ENCODE measurements around the gene BLTP3B.

Gene BLTP3B

GRCh38 chr12:100110276-100110675 is 32.4 kb downstream of the BLTP3B start:
- Histone ChIP-seq H3K36me3 (ENCODE audit: control insufficient read depth in 2 of 2, insufficient read depth in 2 of 2, low read length in 2 of 2) (no peaks in the 10 kb centered on the region), H3K4me3 (ENCODE audit: low read length in 2 of 2) (no peak overlapping the region), H3K9me3 (ENCODE audit: control insufficient read depth in 2 of 2, low read length in 2 of 2) (peaks cover 0 to 4% of the 10 kb centered on the region in 2 donors), H3K27me3 (ENCODE audit: control insufficient read depth in 1 of 2, insufficient read depth in 2 of 2, low read length in 2 of 2) (no peaks in the 10 kb centered on the region), H3K9ac (ENCODE audit: low read length in 2 of 2) (no peak overlapping the region), H3K4me1 (ENCODE audit: control insufficient read depth, insufficient read depth, low read length) (no peaks in the 10 kb centered on the region), H3K27ac (ENCODE audit: low read length) (no peak overlapping the region)

- no peaks in the 10 kb centered on the region for H3K27me3 ChIP-seq (ENCODE audit: control insufficient read depth in 1 of 2, insufficient read depth in 2 of 2, low read length in 2 of 2)
Measured at GRCh38 chr12:100106861-100107260, 35.8 kb downstream of the BLTP3B start.

GRCh38 chr12:100105661-100106060 is 37.0 kb downstream of the BLTP3B start:
- Histone ChIP-seq H3K4me1 (ENCODE audit: control insufficient read depth, insufficient read depth, low read length) (no peaks in the 10 kb centered on the region), H3K27ac (ENCODE audit: low read length) (no peak overlapping the region), H3K27me3 (ENCODE audit: control insufficient read depth in 1 of 2, insufficient read depth in 2 of 2, low read length in 2 of 2) (no peaks in the 10 kb centered on the region), H3K9ac (ENCODE audit: low read length in 2 of 2) (no peak overlapping the region), H3K36me3 (ENCODE audit: control insufficient read depth in 2 of 2, insufficient read depth in 2 of 2, low read length in 2 of 2) (peaks cover 0 to 3% of the 10 kb centered on the region in 2 donors), H3K9me3 (ENCODE audit: control insufficient read depth in 2 of 2, low read length in 2 of 2) (peaks cover 0 to 4% of the 10 kb centered on the region in 2 donors), H3K4me3 (ENCODE audit: low read length in 2 of 2) (no peak overlapping the region)

More at GRCh38 chr12:100106861-100107260, 35.8 kb downstream of the BLTP3B start:
- Histone ChIP-seq H3K27ac (ENCODE audit: low read length) (no peak overlapping the region), H3K4me3 (ENCODE audit: low read length in 2 of 2) (no peak overlapping the region), H3K9ac (ENCODE audit: low read length in 2 of 2) (no peak overlapping the region), H3K4me1 (ENCODE audit: control insufficient read depth, insufficient read depth, low read length) (no peaks in the 10 kb centered on the region), H3K36me3 (ENCODE audit: control insufficient read depth in 2 of 2, insufficient read depth in 2 of 2, low read length in 2 of 2) (peaks cover 0 to 3% of the 10 kb centered on the region in 2 donors), H3K9me3 (ENCODE audit: control insufficient read depth in 2 of 2, low read length in 2 of 2) (peaks cover 0 to 4% of the 10 kb centered on the region in 2 donors)

- Histone ChIP-seq H3K36me3 (ENCODE audit: control insufficient read depth in 2 of 2, insufficient read depth in 2 of 2, low read length in 2 of 2) (peaks cover 3 to 7% of the 10 kb centered on the region in 2 donors), H3K4me3 (ENCODE audit: low read length in 2 of 2) (no peak overlapping the region), H3K4me1 (ENCODE audit: control insufficient read depth, insufficient read depth, low read length) (no peaks in the 10 kb centered on the region), H3K27me3 (ENCODE audit: control insufficient read depth in 1 of 2, insufficient read depth in 2 of 2, low read length in 2 of 2) (no peaks in the 10 kb centered on the region), H3K9me3 (ENCODE audit: control insufficient read depth in 2 of 2, low read length in 2 of 2) (no peaks in the 10 kb centered on the region), H3K27ac (ENCODE audit: low read length) (no peak overlapping the region), H3K9ac (ENCODE audit: low read length in 2 of 2) (no peak overlapping the region)
Measured at GRCh38 chr12:100101000-100101399, 41.7 kb downstream of the BLTP3B start.

Data from stomach smooth muscle (tissue), 2 donors.